Measurements from ENCODE around the gene FBXL7.

DNA sequence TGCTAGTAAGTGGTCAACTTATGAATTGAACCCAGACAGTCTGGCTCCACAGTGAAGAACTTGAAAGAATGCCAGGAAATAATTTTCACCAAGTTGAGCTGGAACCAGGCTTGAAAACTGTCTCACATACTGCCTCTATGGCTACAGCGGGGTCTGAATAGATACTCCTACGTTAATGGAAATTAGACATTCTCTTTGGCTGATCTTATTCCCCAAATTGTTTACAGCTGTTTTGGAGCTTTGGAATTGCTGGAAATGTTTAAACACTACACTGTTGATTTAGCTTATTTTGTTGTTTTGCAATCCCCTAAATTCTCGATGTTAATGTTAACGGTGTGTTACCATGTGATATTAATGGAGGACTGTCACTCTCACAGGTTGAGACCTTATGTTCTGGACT, 146.4 kb downstream of the FBXL7 start:
- TF ChIP-seq TAF1 (IDR thresholded peaks at IDR 0.05; ENCODE audit: low read depth, low read length) (no peak), RAD21 (IDR thresholded peaks at IDR 0.05 in 1 of 2, conservative IDR thresholded peaks at IDR 0.05 in 1 of 2; ENCODE audit: low read depth in 2 of 2, low read length in 2 of 2) (no peak), CTCF (IDR thresholded peaks at IDR 0.05; ENCODE audit: control extremely low read depth in 1 of 3, insufficient read depth in 1 of 3, low read depth in 1 of 3, low read length in 3 of 3) (no peak)

All from H1 (cell line).